ENCODE results near the gene SLC29A2.

DNA sequence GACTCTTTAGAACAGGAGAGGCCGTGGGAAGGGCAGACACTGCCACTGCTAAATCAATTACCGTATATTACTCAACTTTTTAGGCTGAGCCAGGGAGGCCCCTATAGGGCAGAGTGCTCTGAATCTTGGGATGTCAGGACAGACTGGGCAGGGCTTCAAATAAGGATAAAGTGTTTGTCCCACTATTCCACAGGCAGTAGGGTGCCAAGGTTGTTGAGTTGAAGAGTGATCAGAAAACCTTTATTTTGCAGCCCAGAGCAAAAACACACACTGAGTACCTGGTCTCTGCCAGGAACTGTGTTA is 22.5 kb downstream of the SLC29A2 start:
- no peak for TF ChIP-seq POLR2A (IDR thresholded peaks at IDR 0.05)
- TF ChIP-seq, protein P1, sequence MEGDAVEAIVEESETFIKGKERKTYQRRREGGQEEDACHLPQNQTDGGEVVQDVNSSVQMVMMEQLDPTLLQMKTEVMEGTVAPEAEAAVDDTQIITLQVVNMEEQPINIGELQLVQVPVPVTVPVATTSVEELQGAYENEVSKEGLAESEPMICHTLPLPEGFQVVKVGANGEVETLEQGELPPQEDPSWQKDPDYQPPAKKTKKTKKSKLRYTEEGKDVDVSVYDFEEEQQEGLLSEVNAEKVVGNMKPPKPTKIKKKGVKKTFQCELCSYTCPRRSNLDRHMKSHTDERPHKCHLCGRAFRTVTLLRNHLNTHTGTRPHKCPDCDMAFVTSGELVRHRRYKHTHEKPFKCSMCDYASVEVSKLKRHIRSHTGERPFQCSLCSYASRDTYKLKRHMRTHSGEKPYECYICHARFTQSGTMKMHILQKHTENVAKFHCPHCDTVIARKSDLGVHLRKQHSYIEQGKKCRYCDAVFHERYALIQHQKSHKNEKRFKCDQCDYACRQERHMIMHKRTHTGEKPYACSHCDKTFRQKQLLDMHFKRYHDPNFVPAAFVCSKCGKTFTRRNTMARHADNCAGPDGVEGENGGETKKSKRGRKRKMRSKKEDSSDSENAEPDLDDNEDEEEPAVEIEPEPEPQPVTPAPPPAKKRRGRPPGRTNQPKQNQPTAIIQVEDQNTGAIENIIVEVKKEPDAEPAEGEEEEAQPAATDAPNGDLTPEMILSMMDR (IDR thresholded peaks at IDR 0.05), result no peak

Measured in transverse colon (tissue), 3 donors.